HCEC 1CT (cell line): ENCODE measurements around the gene RFTN2.

Experiments
- DNase-seq: peaks from one replicate; pipeline ENCODE4 v3.0.0-alpha.2; 2017

The RFTN2 gene

GRCh38 chr2:197538412-197538811, 137.0 kb downstream of the RFTN2 start:
- no peak for DNase-seq
